HepG2 (cell line): Measurements from ENCODE around the gene PPP1R16B. TPM values are rescaled to one million over a fixed set of nuclear protein-coding genes. Genes with fewer than 3 reads are reported as not detected.

Source experiments
- BHLHE40 ChIP-seq: IDR thresholded peaks from 2 replicates; pipeline ENCODE4 v1.6.1; 2011; ENCODE audit warnings: low read length, improper control_type of control experiment
- CBX1 ChIP-seq: IDR thresholded peaks from one replicate; pipeline ENCODE4 v1.6.1; 2016; ENCODE audit warnings: antibody characterized with exemption, low read depth
- JUN ChIP-seq: sonication (generic); formaldehyde crosslinking; IDR thresholded peaks from 2 replicates; pipeline ENCODE4 v1.4.0; 2020; ENCODE audit warnings: mild to moderate bottlenecking, missing genetic modification reagents
- KLF11 ChIP-seq: IDR thresholded peaks from 2 replicates; pipeline ENCODE4 v1.6.1; 2016; ENCODE audit warnings: missing compliant biosample characterization
- MEIS2 ChIP-seq: sonication (generic); formaldehyde crosslinking; IDR thresholded peaks from 2 replicates; pipeline ENCODE4 v1.9.0; 2021; ENCODE audit warnings: mild to moderate bottlenecking, missing genetic modification reagents
- PAX8 ChIP-seq: sonication (generic); formaldehyde crosslinking; IDR thresholded peaks from 2 replicates; pipeline ENCODE4 v1.8.0; 2022; ENCODE audit warnings: mild to moderate bottlenecking, missing genetic modification reagents, borderline replicate concordance
- RBM22 ChIP-seq: fragments of 200-400 bp; formaldehyde crosslinking; optimal IDR thresholded peaks from 2 replicates; pipeline ENCODE3; 2017; ENCODE audit warnings: mild to moderate bottlenecking, low read length, moderate library complexity
- SCMH1 ChIP-seq: sonication (generic); formaldehyde crosslinking; IDR thresholded peaks from 2 replicates; pipeline ENCODE4 v1.9.0; 2021; ENCODE audit warnings: missing genetic modification reagents, mild to moderate bottlenecking, borderline replicate concordance
- SP4 ChIP-seq: sonication (generic); formaldehyde crosslinking; IDR thresholded peaks from 2 replicates; pipeline ENCODE4 v1.8.1; 2023; ENCODE audit warnings: mild to moderate bottlenecking, missing genetic modification reagents
- SRF ChIP-seq: IDR thresholded peaks from 2 replicates; pipeline ENCODE4 v1.6.1; 2011; ENCODE audit warnings: mild to moderate bottlenecking, low read depth, low read length, moderate library complexity
- ZNF101 ChIP-seq: sonication (generic); formaldehyde crosslinking; IDR thresholded peaks from 2 replicates; pipeline ENCODE4 v1.4.0; 2020; ENCODE audit warnings: mild to moderate bottlenecking, low read depth, missing genetic modification reagents, borderline replicate concordance
- ZNF260 ChIP-seq: sonication (generic); formaldehyde crosslinking; IDR thresholded peaks from 2 replicates; pipeline ENCODE4 v1.4.0; 2020; ENCODE audit warnings: missing genetic modification reagents, low read depth, mild to moderate bottlenecking, borderline replicate concordance
- ZNF263 ChIP-seq: sonication (generic); formaldehyde crosslinking; IDR thresholded peaks from 2 replicates; pipeline ENCODE4 v1.4.0; 2020; ENCODE audit warnings: missing genetic modification reagents
- ZNF3 ChIP-seq: IDR thresholded peaks from 2 replicates; pipeline ENCODE4 v1.7.0; 2017; ENCODE audit warnings: inconsistent platforms
- ZNF430 ChIP-seq: sonication (generic); formaldehyde crosslinking; IDR thresholded peaks from 2 replicates; pipeline ENCODE4 v1.9.0; 2021; ENCODE audit warnings: mild to moderate bottlenecking, missing genetic modification reagents
- ZNF761 ChIP-seq: sonication (generic); formaldehyde crosslinking; conservative IDR thresholded peaks from 2 replicates; pipeline ENCODE4 v1.4.0; 2020; ENCODE audit warnings: mild to moderate bottlenecking, missing genetic modification reagents
- ZNF782 ChIP-seq: sonication (generic); formaldehyde crosslinking; IDR thresholded peaks from 2 replicates; pipeline ENCODE4 v1.4.0; 2020; ENCODE audit warnings: missing genetic modification reagents, mild to moderate bottlenecking, borderline replicate concordance
- ZZZ3 ChIP-seq: sonication (generic); formaldehyde crosslinking; IDR thresholded peaks from 2 replicates; pipeline ENCODE4 v1.4.0; 2020; ENCODE audit warnings: missing genetic modification reagents, mild to moderate bottlenecking, borderline replicate concordance
- polyA plus RNA-seq, 8 experiments: library from polyadenylated mRNA; depleted of rRNA in 3 of 8; stranded (reverse) in 7 of 8; unstranded in 1 of 8; fragments of >200 nt; fragmentation: Illumina TruSeq in 4 of 8; extraction: Trizol in 4 of 8; gene quantifications; 2 replicates each; pipeline versions ENCODE4 v1.2.1 to v1.2.3, GENCODE V29; 2011 to 2016; ENCODE audit warnings: low read depth in 4 of 8, missing spikeins in 1 of 8, mixed read lengths in 1 of 8; ENCODE audit not compliant: insufficient read depth in 1 of 8
- total RNA-seq, 5 experiments: library from RNA; depleted of rRNA; stranded (reverse); fragments of >200 nt; fragmentation: Illumina TruSeq; extraction: Trizol; gene quantifications; 2 replicates each; pipeline ENCODE4 v1.2.3, GENCODE V29; 2016; ENCODE audit warnings: low read depth in 1 of 5
- TF ChIP-seq, protein P1 (sequence below): sonication (generic); formaldehyde crosslinking; IDR thresholded peaks from 2 replicates; pipeline ENCODE4 v1.5.0; 2020; ENCODE audit warnings: missing genetic modification reagents
- TF ChIP-seq, protein P2 (sequence below): sonication (generic); formaldehyde crosslinking; conservative IDR thresholded peaks from 2 replicates; pipeline ENCODE4 v1.8.0; 2022; ENCODE audit warnings: low read depth, missing genetic modification reagents

The PPP1R16B gene
- total and polyA plus RNA-seq, 2 of the 13 experiments (the other 11 are each of a cell fraction or from before 2014, with no cell fraction given), result 0.02 to 0.11 TPM

DNA sequence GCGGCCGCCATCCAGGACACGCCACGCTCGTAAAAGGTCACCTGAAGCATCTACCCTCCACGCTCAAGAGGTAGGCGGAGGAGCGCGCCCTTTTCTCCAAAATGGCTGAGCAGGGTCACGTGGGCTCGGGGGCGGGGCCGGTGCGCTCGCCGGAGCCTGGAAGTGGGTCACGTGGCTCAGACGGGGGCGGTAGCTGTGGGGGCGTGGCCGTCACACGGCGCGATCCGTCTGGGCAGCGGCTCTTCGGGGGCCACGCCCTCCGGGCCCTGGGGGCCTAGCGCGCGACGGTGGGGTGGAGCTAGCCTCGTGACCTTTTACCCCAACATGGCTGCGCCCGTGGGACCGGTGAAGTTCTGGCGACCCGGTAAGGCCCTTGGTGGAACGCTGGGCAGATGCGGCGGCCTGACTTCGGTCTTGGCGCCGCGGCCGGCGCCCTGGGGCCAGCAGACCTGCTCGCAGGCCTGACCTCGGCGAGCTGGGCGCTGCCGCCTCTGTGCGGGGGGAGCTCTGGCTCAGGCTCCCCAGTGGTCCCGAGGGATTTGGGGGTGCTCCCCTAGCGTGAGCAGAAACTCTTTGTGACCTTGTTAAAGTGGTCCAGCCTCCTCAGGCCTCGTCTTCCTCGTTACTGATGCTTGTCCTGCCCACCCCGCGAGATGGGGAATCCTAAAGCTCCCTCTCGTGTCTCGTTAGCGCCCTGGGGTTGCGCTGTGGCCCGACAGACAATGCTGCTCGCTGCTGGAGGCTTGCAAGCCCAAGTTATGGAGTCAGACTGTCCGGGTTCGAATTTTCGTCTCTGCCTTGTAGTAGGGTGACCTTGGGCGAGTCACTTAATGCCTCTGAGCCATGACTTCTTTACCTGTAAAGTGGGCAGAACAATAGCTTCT lies 156.8 kb downstream of the PPP1R16B start, which contains the start of gene DHX35 (continued):
- TF ChIP-seq ZNF260 (CRISPR knock-in tag), result 0 out of 2 replicates have a peak, but pooled peaks have one; percentile 55
- TF ChIP-seq ZNF101 (CRISPR knock-in tag), result peak; percentile 29; the same call in 1 of the 2 replicates
- TF ChIP-seq, protein P1, sequence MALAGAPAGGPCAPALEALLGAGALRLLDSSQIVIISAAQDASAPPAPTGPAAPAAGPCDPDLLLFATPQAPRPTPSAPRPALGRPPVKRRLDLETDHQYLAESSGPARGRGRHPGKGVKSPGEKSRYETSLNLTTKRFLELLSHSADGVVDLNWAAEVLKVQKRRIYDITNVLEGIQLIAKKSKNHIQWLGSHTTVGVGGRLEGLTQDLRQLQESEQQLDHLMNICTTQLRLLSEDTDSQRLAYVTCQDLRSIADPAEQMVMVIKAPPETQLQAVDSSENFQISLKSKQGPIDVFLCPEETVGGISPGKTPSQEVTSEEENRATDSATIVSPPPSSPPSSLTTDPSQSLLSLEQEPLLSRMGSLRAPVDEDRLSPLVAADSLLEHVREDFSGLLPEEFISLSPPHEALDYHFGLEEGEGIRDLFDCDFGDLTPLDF, result peak; percentile 96
- TF ChIP-seq MEIS2 (CRISPR knock-in tag), result peak; percentile 81
- TF ChIP-seq ZNF761 (CRISPR knock-in tag), result peak; percentile 96
- TF ChIP-seq ZZZ3 (CRISPR knock-in tag), result peak; percentile 72; the same call in 1 of the 2 replicates
- peak; percentile 94 for TF ChIP-seq ZNF430
- TF ChIP-seq SCMH1 (CRISPR knock-in tag), result no peak
- peak; percentile 98 for TF ChIP-seq PAX8 (CRISPR knock-in tag)
- TF ChIP-seq CBX1, result peak; percentile 91
- 0 out of 2 replicates have a peak, but pooled peaks have one; percentile 4 for TF ChIP-seq SRF
- peak; percentile 84; the same call in 1 of the 2 replicates for TF ChIP-seq KLF11 (CRISPR knock-in tag)
- peak; percentile 89; the same call in 1 of the 2 replicates for TF ChIP-seq ZNF782 (CRISPR knock-in tag)
- peak; percentile 80 for TF ChIP-seq JUN
- peak; percentile 94 for TF ChIP-seq ZNF263 (CRISPR knock-in tag)
- peak; percentile 73 for TF ChIP-seq BHLHE40
- TF ChIP-seq SP4 (CRISPR knock-in tag), result peak; percentile 99
- no peak for TF ChIP-seq RBM22
- TF ChIP-seq, protein P2, sequence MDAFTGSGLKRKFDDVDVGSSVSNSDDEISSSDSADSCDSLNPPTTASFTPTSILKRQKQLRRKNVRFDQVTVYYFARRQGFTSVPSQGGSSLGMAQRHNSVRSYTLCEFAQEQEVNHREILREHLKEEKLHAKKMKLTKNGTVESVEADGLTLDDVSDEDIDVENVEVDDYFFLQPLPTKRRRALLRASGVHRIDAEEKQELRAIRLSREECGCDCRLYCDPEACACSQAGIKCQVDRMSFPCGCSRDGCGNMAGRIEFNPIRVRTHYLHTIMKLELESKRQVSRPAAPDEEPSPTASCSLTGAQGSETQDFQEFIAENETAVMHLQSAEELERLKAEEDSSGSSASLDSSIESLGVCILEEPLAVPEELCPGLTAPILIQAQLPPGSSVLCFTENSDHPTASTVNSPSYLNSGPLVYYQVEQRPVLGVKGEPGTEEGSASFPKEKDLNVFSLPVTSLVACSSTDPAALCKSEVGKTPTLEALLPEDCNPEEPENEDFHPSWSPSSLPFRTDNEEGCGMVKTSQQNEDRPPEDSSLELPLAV (CRISPR knock-in tag), result no peak
- no peak for TF ChIP-seq ZNF3 (CRISPR knock-in tag)
- TF ChIP-seq, all 625 proteins: peak for 432
